Skeletal muscle cell (primary cell): Measurements from ENCODE around the gene RTN4.

Experiments
- DNase-seq: peaks from one replicate; pipeline ENCODE4 v3.0.0-alpha.2; 2010; ENCODE audit warnings: low read depth
- H3K4me3 ChIP-seq: 2 replicates; pipeline ENCODE4 v1.5.1; 2011; ENCODE audit warnings: low read depth, mild to moderate bottlenecking, control low read depth, low read length, moderate library complexity

The RTN4 gene

GRCh38 chr2:54958717-54959371 lies 91.4 kb downstream of the RTN4 start:
- H3K4me3 ChIP-seq, result no peak overlapping the region
- DNase-seq, result no peak

GRCh38 chr2:54957321-54957999 lies 92.8 kb downstream of the RTN4 start:
- DNase-seq, result no peak
- H3K4me3 ChIP-seq, result no peak overlapping the region

GRCh38 chr2:54956111-54956627 lies 94.1 kb downstream of the RTN4 start:
- no peak for DNase-seq
- no peak overlapping the region for H3K4me3 ChIP-seq

GRCh38 chr2:54955358-54956110 lies 94.7 kb downstream of the RTN4 start:
- DNase-seq, result no peak
- no peak overlapping the region for H3K4me3 ChIP-seq

- H3K4me3 ChIP-seq, result no peak overlapping the region
- DNase-seq, result no peak
Observed at GRCh38 chr2:54954705-54955357, 95.4 kb downstream of the RTN4 start.

- no peak for DNase-seq
- H3K4me3 ChIP-seq, result no peak overlapping the region
Observed at GRCh38 chr2:54954158-54954557, 96.1 kb downstream of the RTN4 start.

GRCh38 chr2:54952978-54953456 lies 97.2 kb downstream of the RTN4 start:
- no peak overlapping the region for H3K4me3 ChIP-seq
- no peak for DNase-seq

GRCh38 chr2:54952425-54952824 lies 97.8 kb downstream of the RTN4 start:
- DNase-seq, result no peak
- H3K4me3 ChIP-seq, result no peak overlapping the region

- H3K4me3 ChIP-seq, result no peak overlapping the region
- DNase-seq, result no peak
Observed at GRCh38 chr2:54950811-54951210, 99.4 kb downstream of the RTN4 start.

GRCh38 chr2:54949431-54949830 lies 100.8 kb downstream of the RTN4 start:
- no peak overlapping the region for H3K4me3 ChIP-seq
- no peak for DNase-seq

- no peak overlapping the region for H3K4me3 ChIP-seq
- DNase-seq, result no peak
Observed at GRCh38 chr2:54948120-54948519, 102.1 kb downstream of the RTN4 start.

GRCh38 chr2:54947646-54948045 lies 102.6 kb downstream of the RTN4 start:
- DNase-seq, result no peak

GRCh38 chr2:54947136-54947535 lies 103.1 kb downstream of the RTN4 start:
- no peak for DNase-seq
- H3K4me3 ChIP-seq, result no peak overlapping the region

More at GRCh38 chr2:54947646-54948045, 102.6 kb downstream of the RTN4 start:
- H3K4me3 ChIP-seq, result no peak overlapping the region

GRCh38 chr2:54946220-54946805 lies 103.9 kb downstream of the RTN4 start:
- DNase-seq, result no peak
- no peak overlapping the region for H3K4me3 ChIP-seq

GRCh38 chr2:54945391-54946219 lies 104.6 kb downstream of the RTN4 start:
- H3K4me3 ChIP-seq, result no peak overlapping the region
- DNase-seq, result peak; percentile 71

GRCh38 chr2:54944724-54945326 lies 105.4 kb downstream of the RTN4 start:
- no peak for DNase-seq
- no peak overlapping the region for H3K4me3 ChIP-seq

- DNase-seq, result no peak
Observed at GRCh38 chr2:54942373-54942772, 107.9 kb downstream of the RTN4 start.

More at GRCh38 chr2:54942373-54942772, 107.9 kb downstream of the RTN4 start:
- no peak overlapping the region for H3K4me3 ChIP-seq
